MV-4-11 (cell line): ENCODE measurements around the gene ADGRA1.

Experiments used
- DNase-seq: peaks from one replicate; lab custom pipeline; 2025; lab: John Stamatoyannopoulos, UW

ADGRA1 gene

DNA sequence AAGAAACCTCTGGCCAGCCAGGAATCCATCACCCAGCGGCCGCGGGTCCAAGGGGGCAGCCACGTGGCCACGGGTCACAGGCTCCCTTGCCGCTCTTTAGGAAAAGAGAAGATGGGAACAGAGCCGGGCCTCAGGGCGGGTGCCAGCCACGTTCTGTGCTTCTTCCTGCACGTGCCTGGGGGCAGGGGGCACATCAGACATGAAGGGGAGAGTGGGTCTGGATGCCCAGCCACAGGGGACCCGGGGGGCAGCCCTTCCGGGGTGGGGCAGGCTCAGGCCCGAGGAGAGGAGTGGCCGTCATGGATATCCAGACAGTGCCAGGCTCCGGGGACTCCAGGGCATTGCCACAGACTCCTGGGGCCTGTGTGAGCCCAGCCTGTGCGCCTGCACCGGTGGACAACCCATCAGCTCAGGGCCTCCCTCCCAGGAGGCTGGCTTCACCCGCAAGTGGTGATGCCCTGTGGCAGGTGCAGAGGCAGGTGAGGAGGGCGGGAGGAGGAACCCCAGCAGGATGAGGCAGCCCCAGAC is 31.0 kb upstream of the ADGRA1 start:
- DNase-seq: no peak

DNA sequence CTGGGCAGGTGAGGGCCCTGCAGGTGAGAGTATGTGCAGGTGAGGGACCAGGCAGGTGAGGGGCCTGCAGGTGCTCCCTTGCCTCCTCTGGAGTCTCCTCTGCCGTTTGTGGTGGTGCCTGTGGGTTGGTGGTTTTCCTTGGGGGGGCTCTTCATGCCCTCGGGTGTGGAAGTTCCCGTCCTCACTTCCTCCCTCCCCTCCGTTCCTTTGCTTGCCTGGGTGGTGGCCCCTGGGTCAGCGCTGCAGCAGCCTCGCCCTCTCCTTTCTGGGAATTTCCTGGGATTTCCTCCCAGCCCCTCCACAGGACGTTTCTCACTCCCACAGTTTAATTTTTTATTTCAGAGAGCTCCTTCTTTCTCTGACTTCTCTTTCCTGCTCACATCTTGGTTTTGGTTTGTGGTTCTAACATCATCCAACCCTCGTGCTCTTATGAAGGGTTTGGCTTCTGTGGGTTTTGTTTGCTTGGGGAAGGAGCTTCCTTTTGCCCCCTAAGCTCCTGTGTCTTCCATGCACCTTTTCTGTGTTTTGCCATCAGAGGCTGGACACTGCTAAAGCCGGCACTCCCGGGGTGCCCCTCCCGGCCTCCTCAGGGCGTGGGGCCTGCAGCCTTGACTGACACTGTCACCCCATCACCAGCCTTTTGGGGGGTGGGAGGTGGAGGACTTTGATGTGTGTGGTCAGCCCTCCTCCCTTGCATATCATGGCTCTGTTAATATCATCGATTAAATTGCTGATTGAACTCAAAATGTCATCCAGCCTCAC is 29.2 kb upstream of the ADGRA1 start:
- peak; percentile 65 for DNase-seq

DNA sequence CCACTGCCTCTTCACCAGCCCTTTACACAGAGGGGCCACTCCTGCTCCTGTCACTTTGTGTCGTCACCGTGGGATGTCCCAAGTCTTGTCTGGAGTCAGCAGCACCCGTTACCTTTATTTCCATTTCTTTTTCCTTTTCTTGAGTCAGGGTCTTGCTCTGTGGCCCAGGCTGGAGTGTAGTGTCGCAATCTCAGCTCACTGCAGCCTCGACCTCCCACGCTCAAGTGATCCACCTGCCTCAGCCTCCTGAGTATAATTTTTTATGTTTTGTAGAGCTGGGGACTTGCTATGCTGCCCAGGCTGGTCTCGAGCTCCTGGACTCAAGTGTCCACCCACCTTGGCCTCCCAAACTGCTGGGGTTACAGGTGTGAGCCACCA is 28.6 kb upstream of the ADGRA1 start:
- no peak for DNase-seq

DNA sequence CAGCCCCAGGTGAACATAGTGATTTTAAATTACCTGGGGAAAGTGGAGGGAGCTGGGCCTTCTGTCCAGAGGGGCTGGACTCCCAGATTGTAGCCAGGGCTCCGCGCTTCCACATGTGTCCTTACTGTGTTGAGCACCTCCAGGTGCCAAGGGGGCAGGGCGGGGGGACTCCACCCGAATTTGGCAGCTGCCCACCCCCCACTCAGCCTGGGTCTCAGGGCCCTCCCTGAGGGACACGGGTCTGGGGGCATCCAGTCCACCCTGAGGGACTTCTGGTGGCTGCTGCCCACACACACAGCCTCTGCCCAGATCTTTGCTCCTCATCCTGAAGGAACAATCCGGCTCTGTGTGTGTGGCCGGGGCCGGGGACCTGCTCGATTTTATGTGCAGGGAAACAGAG is 28.2 kb upstream of the ADGRA1 start:
- DNase-seq: no peak

DNA sequence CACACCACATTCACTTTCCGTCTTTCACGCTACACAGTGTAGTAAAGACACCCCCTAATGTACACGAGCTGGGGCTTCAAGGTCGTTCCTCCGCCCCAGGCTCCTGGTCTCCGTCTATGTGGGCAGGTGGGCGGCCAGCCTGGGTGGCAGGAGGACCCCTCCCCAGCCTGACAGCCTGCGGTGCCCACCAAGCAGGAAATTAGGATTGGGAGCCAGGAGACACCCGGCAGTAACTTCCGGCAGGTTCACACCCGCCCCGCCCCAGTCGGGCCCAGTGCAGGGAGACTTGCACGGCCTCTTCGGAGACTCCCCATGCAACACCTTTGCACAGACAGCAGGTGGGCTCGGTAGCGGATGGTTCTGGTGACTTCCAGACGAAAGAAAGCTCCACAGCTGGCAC is 27.7 kb upstream of the ADGRA1 start:
- DNase-seq: no peak

DNA sequence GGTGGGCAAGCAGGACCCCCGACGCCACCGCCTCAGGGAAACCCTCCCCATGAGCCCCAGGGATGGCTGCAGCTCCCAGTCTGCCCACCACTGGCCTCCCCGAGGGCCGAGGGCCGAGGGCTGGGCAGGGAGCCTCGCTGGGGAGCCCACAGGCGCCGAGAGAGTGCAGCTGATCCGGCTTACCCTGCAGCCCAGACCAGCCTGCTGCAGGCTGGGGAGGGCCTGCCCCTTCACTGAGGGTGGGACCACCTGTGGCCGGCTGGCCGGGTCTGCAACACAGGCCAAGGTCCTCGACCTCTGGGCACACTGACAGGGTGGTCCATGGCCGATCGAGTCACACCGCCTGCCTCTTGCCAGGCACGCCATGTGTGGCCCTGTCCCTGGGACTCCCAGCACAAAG is 27.3 kb upstream of the ADGRA1 start:
- no peak for DNase-seq

DNA sequence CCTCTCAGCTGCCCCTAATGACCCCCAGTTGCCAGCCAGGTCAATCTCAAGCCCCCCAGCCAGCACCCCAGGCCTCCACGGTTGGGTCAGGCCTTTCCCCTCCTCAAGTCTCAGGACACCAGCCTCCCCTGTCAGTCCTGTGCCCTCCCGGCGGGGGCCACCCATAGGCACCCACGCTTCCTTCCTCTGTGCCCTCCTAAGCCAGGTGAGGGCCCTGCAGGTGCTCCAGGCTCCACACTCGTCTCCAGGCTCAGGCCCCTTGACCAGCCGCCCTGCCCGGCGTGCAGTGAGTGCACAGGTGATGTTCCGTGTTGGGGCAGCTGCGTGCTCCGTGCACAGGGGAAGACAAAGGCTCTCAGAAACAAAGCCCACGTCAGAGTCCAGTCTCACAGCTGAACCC is 26.8 kb upstream of the ADGRA1 start:
- no peak for DNase-seq

DNA sequence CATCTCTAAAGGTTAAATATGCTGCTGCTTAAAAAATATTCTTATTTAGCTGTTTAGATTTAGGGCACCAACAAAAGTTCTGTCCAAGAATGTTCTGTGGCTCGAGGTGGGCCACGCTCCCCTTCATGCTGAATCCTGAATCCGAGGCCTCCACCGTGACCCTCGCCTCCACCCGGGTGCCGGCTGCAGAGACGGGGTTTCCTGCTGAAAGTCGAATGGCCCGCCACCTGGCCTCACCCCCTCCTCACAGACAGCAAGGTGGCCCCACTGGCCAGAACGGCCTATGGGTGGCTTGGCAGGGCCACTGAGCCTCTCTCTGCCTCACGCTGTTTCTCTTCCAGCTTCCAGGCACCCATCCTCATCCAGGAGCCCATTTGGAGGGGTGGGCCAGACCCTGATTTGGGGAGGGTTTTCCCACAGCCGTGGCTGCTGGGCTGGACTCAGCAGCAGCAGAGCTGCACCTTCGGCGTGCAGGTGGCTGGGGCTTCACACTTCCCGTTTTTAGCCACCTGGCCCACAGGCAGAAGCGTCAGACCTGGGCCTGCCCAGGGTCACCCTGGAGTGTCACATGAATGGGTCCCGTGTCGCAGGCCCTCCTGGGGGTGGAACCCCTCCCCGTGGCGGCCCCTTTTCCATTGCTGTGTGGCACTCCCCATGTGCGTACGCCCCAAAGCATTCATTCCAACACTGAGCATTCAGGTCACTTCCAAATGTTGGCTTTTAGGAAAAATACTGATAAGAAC is 26.3 kb upstream of the ADGRA1 start:
- no peak for DNase-seq

DNA sequence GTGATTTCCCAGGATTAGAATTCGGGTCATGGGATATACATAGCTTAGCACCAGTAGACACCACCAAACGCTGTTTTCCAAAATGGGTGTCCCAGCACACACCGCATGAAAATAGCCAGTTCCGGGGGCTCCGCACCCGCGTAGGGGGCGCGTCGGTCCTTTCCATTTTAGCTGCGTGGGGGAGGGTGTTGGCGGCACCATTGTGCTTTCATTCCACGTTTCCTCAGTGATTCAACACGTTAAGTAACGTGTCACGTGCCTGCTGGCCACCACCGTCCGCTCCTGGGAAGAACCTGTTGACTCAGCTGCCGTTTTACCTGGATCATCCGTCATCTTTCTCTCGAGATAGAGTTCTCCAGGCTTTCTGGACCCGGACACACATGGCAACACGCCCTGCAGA is 25.6 kb upstream of the ADGRA1 start:
- DNase-seq: no peak

DNA sequence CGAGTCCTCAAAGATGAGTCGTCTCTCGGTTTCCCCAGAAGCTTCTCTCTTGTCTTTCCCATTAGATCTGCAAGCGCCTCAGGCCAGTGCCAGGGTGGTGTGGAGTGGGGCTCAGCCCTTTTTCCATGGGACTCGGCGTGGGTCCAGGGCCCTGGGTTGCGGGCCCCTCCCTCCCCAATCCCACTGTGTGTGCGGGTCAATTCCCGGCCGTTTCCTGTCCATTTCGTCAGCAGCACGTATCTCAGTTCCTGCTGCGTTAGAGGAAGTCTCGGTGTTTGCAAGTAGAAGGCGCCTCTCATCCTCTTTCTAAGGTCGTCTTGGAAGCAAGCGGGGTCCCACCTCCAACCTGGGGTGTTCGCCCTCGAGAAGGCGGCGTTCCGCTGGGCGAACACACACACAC is 25.1 kb upstream of the ADGRA1 start:
- no peak for DNase-seq

DNA sequence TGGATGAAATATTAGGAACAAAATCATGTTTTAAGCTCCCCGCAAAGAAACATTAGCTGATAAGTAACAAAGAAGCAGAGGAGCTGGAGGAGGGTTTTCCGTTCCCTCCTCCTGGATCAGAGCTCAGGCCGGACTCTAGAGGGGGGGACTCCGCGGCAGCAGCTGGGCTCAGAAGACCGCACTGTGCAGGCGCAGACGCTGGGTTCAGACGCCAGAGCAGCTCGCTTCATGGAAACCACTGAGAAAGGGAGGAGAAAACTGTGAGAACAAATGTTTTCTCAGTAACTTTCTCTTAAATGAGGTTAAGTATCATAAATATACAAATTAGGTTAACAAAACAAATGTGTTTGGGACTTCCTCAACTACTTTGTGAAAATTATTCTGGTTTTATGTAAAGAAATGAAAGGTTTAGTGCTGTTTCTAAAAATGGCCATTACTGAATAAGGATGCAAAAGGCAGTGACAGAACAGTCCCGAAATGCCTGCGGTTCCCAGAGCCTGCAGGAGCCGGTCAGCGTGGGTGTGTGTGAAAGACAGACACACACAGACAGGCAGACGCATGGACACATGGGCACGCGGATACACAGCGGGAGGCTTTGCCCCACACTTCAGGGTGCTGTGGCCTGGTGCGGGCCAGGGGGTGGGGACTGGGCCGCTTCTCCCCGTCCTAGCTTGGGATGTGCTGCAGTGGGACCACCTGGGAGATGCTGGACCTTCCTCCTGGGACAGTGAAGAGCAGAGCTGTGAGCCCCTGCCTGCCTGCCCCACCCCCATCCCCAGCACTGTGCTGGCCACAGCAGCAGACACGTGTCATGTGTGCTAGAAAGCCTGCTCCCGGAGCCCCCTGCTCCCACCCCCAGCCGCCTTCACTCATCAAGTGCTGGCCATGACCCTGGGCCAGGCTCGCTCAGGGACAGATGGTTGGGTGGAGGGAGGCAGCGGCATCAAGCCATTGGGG is 20.3 kb upstream of the ADGRA1 start:
- no peak for DNase-seq

DNA sequence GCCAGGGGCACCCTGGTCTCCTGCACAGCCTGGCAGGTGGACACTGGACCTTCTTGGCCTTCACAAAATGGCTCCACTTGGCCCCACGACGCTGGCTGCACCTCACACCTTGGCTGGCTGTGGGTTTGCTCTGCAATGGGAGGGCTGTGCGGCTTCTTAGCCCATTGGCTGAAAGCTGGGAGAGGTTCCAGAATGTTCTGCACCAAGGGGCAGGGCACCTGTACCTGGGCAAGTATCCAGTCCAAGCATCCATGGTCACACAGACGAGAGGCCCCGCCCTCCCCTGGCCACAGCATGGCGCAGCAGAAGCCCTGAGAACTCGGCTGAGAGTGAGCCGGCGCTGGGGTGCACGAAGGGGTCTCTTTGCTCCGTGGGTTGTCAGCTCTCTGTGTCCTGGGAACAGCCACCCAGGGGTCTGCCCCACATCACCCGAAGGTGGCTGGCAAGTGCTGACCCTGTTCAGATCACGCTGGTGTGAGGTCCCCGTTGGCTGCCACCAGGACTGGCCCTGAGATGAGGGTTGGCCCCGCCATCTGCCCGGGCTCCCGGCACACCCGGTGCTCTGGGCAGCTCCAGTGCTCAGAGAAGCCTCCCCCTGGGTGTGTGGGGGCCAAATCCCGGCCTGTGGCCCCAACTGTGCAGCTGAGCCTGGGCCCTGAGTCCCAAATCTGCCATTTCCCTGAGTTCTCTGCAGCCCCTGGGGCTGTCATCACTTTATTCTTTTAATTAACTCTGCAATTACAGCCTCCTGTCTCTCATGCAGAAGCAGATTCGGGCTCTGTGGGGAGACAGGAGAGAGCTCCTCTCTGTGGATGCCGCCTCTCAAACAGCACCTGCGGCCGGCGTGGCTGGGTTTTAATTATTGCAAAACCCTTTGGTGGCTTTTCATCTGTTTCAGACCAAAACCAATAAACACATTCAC is 19.4 kb upstream of the ADGRA1 start:
- DNase-seq: peak; percentile 34

DNA sequence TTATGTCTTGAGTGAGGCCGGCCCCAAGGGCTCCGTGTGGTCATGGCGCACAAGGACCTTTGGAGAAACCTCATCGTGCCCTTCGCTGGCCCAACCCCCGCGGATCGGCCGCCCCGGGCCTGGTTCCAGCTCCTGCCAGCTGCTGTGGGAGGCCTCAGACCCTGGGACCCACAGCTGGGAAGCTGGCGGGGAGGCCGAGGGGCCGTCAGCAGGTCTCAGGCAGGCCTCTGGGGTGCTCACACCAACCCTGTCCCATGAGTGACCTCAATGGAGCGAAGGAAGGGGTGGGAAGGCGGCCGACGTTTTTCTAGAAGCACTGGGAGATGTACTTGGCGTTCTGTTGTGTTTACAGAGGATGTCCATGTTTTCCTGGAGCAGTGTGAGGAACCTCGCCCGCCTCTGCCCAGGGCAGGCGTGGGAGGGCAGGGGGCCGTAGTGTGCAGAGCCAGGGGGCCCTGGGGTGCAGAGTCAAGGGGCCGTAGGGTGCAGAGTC is 18.6 kb upstream of the ADGRA1 start:
- DNase-seq: no peak

DNA sequence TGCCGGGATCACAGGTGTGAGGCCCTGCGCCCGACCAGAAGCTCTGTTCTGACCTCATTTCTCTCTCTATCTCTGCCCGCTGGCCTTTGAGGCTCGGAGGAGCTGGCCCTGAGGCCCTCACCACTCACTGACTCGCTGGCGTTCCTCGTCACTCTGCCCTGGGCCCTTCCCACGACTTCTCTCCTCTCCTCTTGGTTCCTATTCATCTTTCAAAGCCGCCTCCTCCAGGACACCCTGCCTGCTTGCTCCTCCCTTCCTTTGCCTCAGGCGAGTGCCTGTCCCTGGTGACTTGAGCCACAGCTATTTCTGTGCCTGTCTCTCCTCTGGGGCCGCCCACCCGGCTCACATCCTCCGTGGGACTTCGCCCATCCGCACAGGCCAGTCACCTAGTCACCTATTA is 17.3 kb upstream of the ADGRA1 start:
- DNase-seq: no peak

DNA sequence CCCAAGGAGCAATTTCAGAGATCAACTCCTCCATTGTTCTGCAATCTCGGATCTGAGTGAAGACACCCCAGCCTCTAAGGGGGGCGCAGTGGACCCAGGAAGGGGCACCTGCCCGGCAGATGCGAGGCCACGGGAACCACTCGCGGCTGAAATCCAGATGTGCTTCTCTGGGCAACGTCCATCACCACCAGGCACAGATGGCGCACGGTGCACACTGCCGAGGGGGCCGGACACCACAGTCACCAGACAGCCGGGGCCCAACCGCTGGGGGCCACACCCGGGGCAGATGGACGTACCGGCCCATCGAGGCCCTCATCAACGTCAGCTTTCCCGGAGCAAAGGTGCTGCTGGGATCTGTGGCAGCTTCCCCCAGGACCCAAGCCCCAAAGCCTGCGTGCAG is 16.9 kb upstream of the ADGRA1 start:
- DNase-seq: no peak

DNA sequence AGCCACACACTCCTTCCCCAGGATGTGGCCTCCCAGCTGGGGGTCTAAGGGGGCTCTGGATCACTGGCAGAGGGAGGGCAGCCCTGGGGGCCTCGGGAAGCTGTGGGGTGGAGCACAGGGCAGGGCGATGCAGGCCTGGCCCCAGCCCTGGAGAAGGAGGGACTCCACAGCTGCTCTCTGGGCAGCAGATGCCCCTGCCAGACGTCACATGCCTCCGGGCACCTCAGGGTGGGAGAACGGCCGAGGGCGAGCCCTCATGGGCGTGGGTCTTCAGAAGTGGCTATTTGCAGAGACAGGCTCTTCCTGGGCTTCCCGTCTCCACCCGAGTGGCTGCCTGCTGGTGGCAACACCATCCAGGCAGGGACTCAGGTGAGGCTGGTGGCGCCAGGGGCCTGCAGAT is 16.0 kb upstream of the ADGRA1 start:
- no peak for DNase-seq

DNA sequence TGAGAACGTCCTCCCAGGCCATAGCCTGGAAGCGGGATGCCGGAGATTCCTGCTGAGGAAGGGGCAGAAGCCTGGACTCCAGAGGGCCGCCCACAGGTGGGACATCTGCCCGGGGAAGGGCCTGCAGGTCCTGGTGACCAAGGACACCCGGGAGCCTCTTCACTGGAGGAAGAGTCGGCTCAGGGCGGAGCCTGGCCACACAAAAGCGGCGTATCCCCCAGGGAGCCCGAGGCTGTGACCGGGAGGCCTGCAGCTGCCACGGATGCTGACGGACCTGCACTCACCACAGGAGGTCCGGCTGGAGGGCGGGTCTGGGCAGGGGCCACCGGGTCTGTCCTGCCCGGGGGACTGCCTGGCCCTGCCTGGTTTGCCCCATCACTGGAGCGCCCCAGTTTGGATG is 15.5 kb upstream of the ADGRA1 start:
- no peak for DNase-seq

DNA sequence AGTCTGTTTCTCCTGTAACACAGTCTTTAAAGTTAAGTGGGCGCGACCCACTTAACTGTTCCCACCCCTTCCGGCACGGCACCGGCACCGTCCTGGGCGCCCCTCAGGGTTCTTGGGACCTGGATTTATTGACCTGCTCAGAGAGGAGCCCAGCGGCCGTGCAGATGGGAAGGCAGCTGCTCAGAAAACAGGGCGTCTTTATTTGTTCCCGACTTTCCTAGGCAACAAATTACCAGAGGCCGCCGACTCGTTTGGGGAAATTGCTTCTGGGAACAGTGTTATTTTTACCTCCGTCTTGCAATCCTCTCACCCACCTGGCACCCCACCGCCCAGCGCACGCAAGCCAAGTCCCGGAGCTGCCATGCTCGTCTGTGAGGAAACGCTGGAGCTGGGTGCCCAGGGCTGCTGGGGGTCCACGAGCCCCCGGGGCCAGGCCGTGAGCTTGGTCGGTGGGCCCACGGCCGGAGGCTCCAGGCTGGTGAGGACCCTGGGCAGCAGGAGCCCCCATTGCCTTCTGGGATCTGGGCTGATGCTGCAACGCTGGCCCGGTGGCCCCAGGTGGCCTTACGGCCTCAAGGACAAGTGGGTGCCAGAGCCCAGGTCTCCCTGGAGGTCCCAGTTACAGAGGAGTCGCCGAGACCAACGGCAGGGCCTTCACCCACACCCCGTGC is 14.9 kb upstream of the ADGRA1 start:
- no peak for DNase-seq

DNA sequence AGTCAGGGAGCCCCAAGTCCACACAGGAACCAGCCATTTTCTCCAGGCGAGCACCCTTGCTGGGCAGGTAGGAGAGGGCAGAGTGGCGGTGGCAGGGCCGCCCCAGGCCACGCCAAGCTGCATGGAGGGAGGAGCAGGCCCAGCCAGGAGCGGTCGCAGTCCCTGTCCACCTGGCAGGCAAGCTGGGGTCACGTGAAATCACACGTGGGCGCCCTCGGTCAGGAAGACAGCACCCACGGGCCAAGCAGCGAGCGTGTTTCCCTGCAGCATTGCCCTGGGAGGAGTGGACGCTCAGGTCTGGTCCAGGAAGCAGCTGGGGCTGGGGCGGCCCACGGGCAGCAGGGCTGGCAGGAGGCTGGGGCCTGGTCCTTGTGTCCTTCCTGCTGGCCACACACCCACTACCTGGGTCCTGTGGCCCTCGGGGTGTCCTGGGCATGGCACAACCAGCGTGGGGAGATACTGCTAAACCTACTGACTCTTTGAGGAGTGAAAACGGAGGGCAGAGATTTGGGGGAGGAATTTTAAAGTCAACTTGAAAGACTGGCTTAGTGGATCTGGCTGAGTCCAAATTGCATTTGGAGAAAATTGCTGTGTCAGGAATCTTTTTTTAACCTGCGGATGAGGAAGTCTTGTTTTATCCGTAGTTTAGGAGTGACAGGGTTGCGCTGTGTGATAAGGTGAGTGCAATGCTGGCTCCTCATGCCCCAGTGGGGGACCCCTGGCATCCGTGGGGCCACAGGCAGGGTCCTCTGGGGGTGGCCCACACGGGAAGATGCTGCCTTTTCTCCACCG is 12.2 kb upstream of the ADGRA1 start:
- no peak for DNase-seq
